ENCODE results near the gene GINM1.

DNA sequence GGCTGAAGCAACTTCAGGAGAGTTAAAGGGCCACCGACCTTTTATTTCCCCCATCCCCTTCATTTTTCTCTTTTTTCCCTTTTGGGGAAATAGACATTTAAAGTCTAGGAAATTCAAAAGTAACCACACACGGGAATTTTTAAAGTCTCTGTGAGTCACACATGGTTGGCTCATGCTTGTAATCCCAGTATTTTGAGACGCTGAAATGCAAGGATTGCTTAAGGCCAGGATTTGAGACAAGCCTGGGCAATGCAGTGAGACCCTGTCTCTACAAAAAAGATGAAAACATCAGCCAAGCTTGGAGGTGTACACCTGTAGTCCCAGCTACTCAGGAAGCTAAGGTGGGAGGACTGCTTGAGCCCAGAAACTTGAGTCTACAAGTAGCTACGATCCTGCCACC is 48.2 kb downstream of the GINM1 start:
- TF ChIP-seq POLR2A (IDR thresholded peaks at IDR 0.05) (no peak), EP300 (IDR thresholded peaks at IDR 0.05) (no peak)
- TF ChIP-seq, protein P1, sequence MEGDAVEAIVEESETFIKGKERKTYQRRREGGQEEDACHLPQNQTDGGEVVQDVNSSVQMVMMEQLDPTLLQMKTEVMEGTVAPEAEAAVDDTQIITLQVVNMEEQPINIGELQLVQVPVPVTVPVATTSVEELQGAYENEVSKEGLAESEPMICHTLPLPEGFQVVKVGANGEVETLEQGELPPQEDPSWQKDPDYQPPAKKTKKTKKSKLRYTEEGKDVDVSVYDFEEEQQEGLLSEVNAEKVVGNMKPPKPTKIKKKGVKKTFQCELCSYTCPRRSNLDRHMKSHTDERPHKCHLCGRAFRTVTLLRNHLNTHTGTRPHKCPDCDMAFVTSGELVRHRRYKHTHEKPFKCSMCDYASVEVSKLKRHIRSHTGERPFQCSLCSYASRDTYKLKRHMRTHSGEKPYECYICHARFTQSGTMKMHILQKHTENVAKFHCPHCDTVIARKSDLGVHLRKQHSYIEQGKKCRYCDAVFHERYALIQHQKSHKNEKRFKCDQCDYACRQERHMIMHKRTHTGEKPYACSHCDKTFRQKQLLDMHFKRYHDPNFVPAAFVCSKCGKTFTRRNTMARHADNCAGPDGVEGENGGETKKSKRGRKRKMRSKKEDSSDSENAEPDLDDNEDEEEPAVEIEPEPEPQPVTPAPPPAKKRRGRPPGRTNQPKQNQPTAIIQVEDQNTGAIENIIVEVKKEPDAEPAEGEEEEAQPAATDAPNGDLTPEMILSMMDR (IDR thresholded peaks at IDR 0.05) = no peak
